ENCODE data around the gene APOL2.
"Not testable (repeated sequence)": the region's sequence is repeated elsewhere in the genome, so short reads cannot be mapped to it uniquely, and the experiment has no call there.

Gene APOL2

DNA sequence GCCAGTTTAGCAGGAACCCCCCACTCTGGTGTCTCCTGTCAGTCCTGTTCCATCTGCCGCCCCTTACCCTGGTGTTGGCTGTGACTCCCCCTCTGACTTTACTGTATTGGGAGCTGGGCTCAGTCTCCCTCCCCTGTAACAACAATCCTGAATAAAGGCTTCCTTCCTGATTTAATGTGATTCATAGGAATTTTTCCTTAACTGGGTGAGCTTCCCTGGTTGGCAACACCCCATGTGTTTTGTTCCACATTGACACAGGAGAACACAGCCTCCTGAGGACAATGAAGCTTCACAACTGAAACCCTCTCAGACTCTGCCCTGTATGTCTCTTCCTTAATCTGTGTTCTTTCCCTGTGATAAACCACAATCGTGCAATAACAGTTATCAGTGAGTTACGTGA, 46.2 kb downstream of the APOL2 start:
- no peak overlapping the region for H3K4me2 ChIP-seq
- H3K4me3 ChIP-seq = no peak overlapping the region
- no peaks in the 10 kb centered on the region for H3K27me3 ChIP-seq
- H4K20me1 ChIP-seq = no peaks in the 10 kb centered on the region
- H3K27ac ChIP-seq = no peak overlapping the region
- H3K36me3 ChIP-seq = no peaks in the 10 kb centered on the region
- H3K9ac ChIP-seq = 0 out of 22 replicates have a peak overlapping the region, but pooled peaks of 1 of the 11 experiments have one; percentile 1
- H3K9me3 ChIP-seq (replicated peaks in 1 of 11) = no peaks in the 10 kb centered on the region
- no peak for TF ChIP-seq Cebpa-rat (IDR thresholded peaks at IDR 0.05)
- peaks cover 24 to 33% (median 32%) of the 10 kb centered on the region in 10 experiments for H3K4me1 ChIP-seq

GRCh38 chr22:36192542-36192941, 46.8 kb downstream of the APOL2 start:
- Histone ChIP-seq H3K9me3 (replicated peaks in 1 of 11) (no peaks in the 10 kb centered on the region), H3K4me3 (no peak overlapping the region), H3K27ac (no peak overlapping the region), H3K4me2 (no peak overlapping the region), H3K36me3 (no peaks in the 10 kb centered on the region), H3K9ac (no peak overlapping the region), H3K27me3 (no peaks in the 10 kb centered on the region), H4K20me1 (no peaks in the 10 kb centered on the region), H3K4me1 (peaks cover 18 to 27% (median 26%) of the 10 kb centered on the region in 10 experiments)
- no peak for TF ChIP-seq Cebpa-rat (IDR thresholded peaks at IDR 0.05)

- Histone ChIP-seq H3K36me3 (no peaks in the 10 kb centered on the region), H4K20me1 (no peaks in the 10 kb centered on the region), H3K4me1 (peaks cover 5 to 14% (median 13%) of the 10 kb centered on the region in 10 experiments; a peak in 18 of 20 replicates), H3K27ac (no peak overlapping the region), H3K4me2 (no peak overlapping the region), H3K27me3 (no peaks in the 10 kb centered on the region), H3K9me3 (replicated peaks in 1 of 11) (no peaks in the 10 kb centered on the region), H3K4me3 (no peak overlapping the region), H3K9ac (no peak overlapping the region)
- TF ChIP-seq Cebpa-rat (IDR thresholded peaks at IDR 0.05) = no peak
These were observed 48.1 kb downstream of the APOL2 start for GRCh38 chr22:36191106-36191836.

DNA sequence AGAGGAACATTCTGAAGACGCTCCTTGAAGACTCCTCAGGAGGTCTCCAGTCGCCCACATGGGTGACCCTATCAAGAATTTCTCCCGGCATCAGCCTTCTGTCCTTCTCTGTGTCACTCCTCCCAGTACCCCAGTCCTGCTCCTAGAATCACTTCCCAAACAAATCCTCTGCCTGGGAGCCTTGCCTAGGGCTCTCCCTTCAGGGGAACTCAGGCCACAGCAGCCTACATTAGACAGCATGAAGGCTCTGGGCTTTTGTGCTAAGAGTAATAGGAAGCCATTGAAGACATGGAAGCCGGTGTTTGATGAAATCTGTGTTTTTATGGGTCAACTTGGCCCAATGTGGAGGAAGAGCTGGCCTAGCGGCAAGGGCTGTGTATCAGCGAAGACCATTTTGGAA, 51.5 kb downstream of the APOL2 start:
- H3K4me3 ChIP-seq; H3K9me3 ChIP-seq (replicated peaks in 1 of 11); H3K9ac ChIP-seq; H3K4me2 ChIP-seq; H3K27ac ChIP-seq; H3K27me3 ChIP-seq; H4K20me1 ChIP-seq; H3K4me1 ChIP-seq; H3K36me3 ChIP-seq: not testable (repeated sequence)

DNA sequence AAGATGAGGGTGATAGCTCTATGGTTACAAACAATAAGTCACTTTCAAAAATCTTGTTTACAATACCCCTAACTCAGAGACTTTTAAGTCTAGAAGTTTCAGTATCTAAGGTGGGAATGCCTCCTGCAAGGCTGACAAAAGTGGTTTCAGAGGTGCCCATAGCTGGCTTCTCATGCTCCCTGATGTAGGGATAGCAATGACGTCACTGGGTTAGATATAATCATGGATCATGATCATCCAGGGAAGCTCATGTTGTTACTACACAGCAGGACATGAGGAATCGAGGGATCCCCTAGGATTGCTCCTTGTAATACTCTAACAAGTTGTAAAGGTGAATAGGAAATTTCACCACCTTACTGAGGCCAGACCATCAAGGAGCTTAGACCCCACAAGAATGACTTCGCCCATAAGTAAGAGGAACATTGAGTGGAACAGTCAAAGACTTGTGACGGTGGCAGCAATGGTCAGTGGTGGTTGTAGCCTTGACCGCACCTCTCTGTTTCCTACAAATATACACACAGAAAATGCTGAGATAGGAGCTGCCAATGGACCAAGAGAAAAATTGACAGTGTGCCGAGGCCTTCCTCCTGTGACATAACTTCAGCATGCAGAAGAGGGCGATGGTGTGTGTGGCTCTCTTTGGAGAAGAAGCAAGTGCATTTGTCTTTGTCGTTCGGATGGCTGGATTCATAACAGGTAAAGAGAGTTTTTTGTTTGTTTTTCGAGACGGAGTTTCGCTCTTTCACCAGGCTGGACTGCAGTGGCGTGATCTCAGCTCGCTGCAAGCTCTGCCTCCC, 53.3 kb downstream of the APOL2 start:
- H3K9me3 ChIP-seq (replicated peaks in 1 of 11) = no peaks in the 10 kb centered on the region
- no peaks in the 10 kb centered on the region for H3K27me3 ChIP-seq
- H4K20me1 ChIP-seq = no peaks in the 10 kb centered on the region
- no peak for TF ChIP-seq Cebpa-rat (IDR thresholded peaks at IDR 0.05)
- H3K4me3 ChIP-seq = no peak overlapping the region
- H3K4me1 ChIP-seq = peaks cover 0 to 9% (median 0%) of the 10 kb centered on the region in 10 experiments; a peak in 6 of 20 replicates
- no peak overlapping the region for H3K4me2 ChIP-seq
- no peaks in the 10 kb centered on the region for H3K36me3 ChIP-seq
- H3K9ac ChIP-seq = no peak overlapping the region
- H3K27ac ChIP-seq = no peak overlapping the region

DNA sequence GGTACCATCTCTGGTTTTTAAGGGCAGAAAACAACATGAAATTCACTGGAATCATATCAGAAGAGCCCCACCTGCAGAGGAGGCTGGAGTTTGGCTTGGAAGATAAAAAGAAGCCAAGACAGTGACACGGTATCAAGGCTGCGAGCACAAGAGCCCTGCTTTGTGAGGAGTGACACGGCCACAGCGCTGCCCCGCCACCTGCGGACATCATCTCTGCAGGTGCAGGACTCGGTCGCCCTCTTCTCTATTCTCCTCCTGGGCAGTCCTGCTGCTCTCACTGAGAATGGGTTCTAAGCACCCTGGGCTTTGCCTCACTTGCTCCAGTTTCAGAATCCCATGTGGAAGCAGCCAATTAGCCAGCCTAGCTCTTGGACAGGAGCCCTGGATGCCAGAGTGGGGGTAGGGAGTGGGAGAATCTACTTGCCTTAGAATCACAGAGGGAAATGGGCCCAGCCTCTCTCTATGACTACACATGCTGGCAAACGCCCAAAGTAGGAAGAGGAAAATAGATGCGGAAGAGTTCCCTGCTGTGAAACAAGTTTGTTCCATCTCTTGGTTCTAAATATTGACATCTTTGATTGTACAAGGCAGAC, 54.8 kb downstream of the APOL2 start:
- no peak overlapping the region for H3K4me3 ChIP-seq
- no peaks in the 10 kb centered on the region for H3K36me3 ChIP-seq
- H3K9ac ChIP-seq = no peak overlapping the region
- H3K4me2 ChIP-seq = no peak overlapping the region
- no peaks in the 10 kb centered on the region for H3K9me3 ChIP-seq (replicated peaks in 1 of 11)
- H3K27ac ChIP-seq = no peak overlapping the region
- H3K27me3 ChIP-seq = no peaks in the 10 kb centered on the region
- peaks cover 0 to 9% (median 6%) of the 10 kb centered on the region in 10 experiments; a peak in 12 of 20 replicates for H3K4me1 ChIP-seq
- TF ChIP-seq Cebpa-rat (IDR thresholded peaks at IDR 0.05) = no peak
- H4K20me1 ChIP-seq = no peaks in the 10 kb centered on the region; a peak in 1 of 22 replicates

- Histone ChIP-seq H3K4me3 (no peak overlapping the region), H3K4me1 (peaks cover 0 to 17% (median 7%) of the 10 kb centered on the region in 10 experiments; a peak in 12 of 20 replicates), H3K4me2 (no peak overlapping the region), H3K27me3 (no peaks in the 10 kb centered on the region), H3K36me3 (no peaks in the 10 kb centered on the region), H3K27ac (no peak overlapping the region), H3K9ac (no peak overlapping the region), H3K9me3 (replicated peaks in 1 of 11) (no peaks in the 10 kb centered on the region), H4K20me1 (no peaks in the 10 kb centered on the region; a peak in 1 of 22 replicates)
- no peak for TF ChIP-seq Cebpa-rat (IDR thresholded peaks at IDR 0.05)
These were observed 55.9 kb downstream of the APOL2 start for GRCh38 chr22:36183446-36183845.

GRCh38 chr22:36182857-36183256, 56.5 kb downstream of the APOL2 start:
- TF ChIP-seq Cebpa-rat (IDR thresholded peaks at IDR 0.05) = no peak
- Histone ChIP-seq H3K4me1 (peaks cover 0 to 17% (median 7%) of the 10 kb centered on the region in 10 experiments; a peak in 12 of 20 replicates), H3K9me3 (replicated peaks in 1 of 11) (no peaks in the 10 kb centered on the region), H3K36me3 (no peaks in the 10 kb centered on the region), H3K27me3 (no peaks in the 10 kb centered on the region), H3K9ac (no peak overlapping the region), H3K4me2 (no peak overlapping the region), H4K20me1 (no peaks in the 10 kb centered on the region; a peak in 1 of 22 replicates), H3K27ac (no peak overlapping the region), H3K4me3 (no peak overlapping the region)

DNA sequence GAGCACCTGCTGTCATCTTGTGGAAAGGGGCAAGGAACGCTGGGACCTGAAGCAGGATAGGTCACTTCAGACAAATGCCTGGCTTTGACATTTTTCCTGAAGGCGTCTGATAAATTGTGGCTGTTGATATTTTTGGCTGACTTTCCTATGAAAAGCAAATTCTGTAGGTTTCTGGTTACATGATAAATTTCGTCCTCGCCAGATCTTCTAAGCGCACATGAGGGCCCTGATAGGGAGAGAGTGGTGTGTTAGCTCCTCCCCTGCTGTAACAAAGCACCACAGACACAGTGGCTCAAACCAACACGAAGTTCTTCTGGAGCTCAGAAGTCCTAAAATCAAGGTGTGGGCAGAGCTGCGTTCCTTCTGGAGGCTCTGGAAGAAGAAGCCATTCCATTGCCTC, 57.3 kb downstream of the APOL2 start:
- Histone ChIP-seq H3K4me3 (no peak overlapping the region), H3K27me3 (no peaks in the 10 kb centered on the region), H3K4me1 (peaks cover 0 to 17% (median 7%) of the 10 kb centered on the region in 10 experiments; a peak in 12 of 20 replicates), H3K36me3 (no peaks in the 10 kb centered on the region), H4K20me1 (no peaks in the 10 kb centered on the region; a peak in 1 of 22 replicates), H3K9me3 (replicated peaks in 1 of 11) (peaks cover 0 to 3% (median 0%) of the 10 kb centered on the region in 11 experiments; a peak in 3 of 22 replicates), H3K9ac (no peak overlapping the region; a peak in 1 of 22 replicates), H3K27ac (no peak overlapping the region), H3K4me2 (no peak overlapping the region)
- TF ChIP-seq Cebpa-rat (IDR thresholded peaks at IDR 0.05) = no peak
